Astrocyte (in vitro differentiated cells and primary cell): ENCODE measurements around the gene GALNT2.

Experiments
- EZH2 ChIP-seq: IDR thresholded peaks from 2 replicates; pipeline ENCODE4 v1.6.1; 2012; ENCODE audit warnings: mild to moderate bottlenecking, low read length, inconsistent platforms; ENCODE audit not compliant: insufficient read depth
- TF ChIP-seq, protein P1 (sequence below): IDR thresholded peaks from 2 replicates; pipeline ENCODE4 v1.5.1; 2011; ENCODE audit warnings: low read depth, mild to moderate bottlenecking, inconsistent platforms, low read length, moderate library complexity; ENCODE audit not compliant: insufficient read depth

DNA sequence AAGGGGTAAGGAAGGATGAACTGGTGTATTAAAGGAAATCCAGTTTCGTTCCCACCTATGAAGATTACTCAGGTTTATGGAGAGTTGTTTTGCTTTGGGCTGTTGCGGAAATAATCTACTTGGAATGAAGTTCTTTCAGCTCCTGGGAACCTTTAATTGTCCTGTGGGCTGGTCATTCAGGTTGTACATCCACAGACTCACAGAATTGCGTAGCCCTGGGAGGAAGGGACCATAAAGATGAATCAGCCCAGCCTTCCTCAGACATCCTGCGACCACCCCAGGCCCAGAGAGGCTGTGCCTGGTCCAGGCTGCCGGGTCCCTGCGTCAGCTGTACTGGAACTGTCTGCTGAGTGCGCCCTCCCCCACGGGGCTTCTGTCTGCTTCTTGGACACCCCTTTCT, 72.7 kb downstream of the GALNT2 start:
- TF ChIP-seq, protein P1, sequence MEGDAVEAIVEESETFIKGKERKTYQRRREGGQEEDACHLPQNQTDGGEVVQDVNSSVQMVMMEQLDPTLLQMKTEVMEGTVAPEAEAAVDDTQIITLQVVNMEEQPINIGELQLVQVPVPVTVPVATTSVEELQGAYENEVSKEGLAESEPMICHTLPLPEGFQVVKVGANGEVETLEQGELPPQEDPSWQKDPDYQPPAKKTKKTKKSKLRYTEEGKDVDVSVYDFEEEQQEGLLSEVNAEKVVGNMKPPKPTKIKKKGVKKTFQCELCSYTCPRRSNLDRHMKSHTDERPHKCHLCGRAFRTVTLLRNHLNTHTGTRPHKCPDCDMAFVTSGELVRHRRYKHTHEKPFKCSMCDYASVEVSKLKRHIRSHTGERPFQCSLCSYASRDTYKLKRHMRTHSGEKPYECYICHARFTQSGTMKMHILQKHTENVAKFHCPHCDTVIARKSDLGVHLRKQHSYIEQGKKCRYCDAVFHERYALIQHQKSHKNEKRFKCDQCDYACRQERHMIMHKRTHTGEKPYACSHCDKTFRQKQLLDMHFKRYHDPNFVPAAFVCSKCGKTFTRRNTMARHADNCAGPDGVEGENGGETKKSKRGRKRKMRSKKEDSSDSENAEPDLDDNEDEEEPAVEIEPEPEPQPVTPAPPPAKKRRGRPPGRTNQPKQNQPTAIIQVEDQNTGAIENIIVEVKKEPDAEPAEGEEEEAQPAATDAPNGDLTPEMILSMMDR: no peak
- no peak for TF ChIP-seq EZH2
